Activated naive CD4-positive, alpha-beta T cell treated with anti-CD3 and anti-CD28 coated beads, Interleukin-2, amount 50 U/mL, for 72 hours (primary cell): ENCODE measurements around the gene ERMARD. TPM values are rescaled to one million over a fixed set of nuclear protein-coding genes. Genes with fewer than 3 reads are reported as not detected.

ENCODE experiments used
- ATAC-seq, 2 donors: fragments of 150-1000 bp; cut with Tn5 transposase; 2 replicates each; pipeline ENCODE4 v1.10.0; 2021; ENCODE audit warnings: mild to moderate bottlenecking in 2 of 2, moderate library complexity in 2 of 2
- DNase-seq, 2 donors: peaks; one replicate each; pipeline ENCODE4 v3.0.0; 2021 to 2022; ENCODE audit warnings: low spot score in 2 of 2
- H3K27ac Mint-ChIP-seq, 2 donors: one replicate each; pipeline ENCODE4 v1.8.0; 2022; ENCODE audit warnings: mild to moderate bottlenecking in 2 of 2, mixed read lengths in 2 of 2
- H3K36me3 Mint-ChIP-seq, 2 donors: one replicate each; pipeline ENCODE4 v1.8.0; 2022; ENCODE audit warnings: mixed read lengths in 2 of 2
- H3K9me3 Mint-ChIP-seq, 2 donors: one replicate each; pipeline ENCODE4 v1.8.0; 2022; ENCODE audit warnings: mixed read lengths in 2 of 2
- total RNA-seq, 2 donors: library from RNA; stranded (reverse); gene quantifications; one replicate each; pipeline ENCODE4 v1.2.3, GENCODE V29; 2022

The ERMARD gene
- total RNA-seq, 2 donors from 2014 or later = 15.2 to 35.5 TPM

DNA sequence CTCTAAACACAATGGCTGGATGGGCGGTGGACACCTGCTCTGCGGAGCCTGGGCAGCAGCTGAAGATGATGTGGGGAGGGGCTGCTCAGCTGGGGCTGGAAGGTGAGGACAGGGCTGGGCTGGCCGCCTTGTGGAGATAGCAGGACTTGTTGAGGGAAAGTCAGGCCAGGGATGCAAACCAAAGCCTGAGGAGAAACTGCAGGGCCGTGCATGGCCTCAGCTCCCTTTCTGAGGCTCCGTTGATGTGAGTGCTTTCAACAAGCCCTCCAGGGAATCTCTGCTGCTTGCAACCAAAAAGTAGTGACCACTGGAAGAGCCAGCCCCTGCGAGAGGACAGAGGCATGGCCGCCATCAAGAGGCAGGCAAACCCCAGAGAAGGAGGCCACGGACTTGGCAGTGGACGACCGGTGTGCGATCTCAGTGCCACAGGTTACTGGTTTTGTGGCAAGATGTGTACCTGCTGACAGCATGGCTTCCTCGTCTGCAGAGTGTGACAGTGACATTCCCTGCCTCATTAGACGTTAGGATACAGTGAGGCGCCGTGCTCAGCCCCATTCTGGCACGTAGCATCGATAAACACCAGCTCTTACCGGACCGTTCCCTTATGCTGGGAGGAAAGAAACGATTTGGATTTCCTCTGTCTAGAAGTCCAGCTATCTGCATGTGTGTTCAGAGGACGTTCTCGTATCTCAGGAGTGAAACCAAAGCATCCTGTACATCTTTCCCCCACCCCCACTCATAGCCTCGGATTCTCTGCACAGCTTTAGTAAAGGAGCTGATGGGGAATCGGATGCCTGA lies 37.9 kb downstream of the ERMARD start:
- DNase-seq (no peak), ATAC-seq (no peak)
- peaks cover 0 to 4% of the 10 kb centered on the region in 2 donors for H3K36me3 Mint-ChIP-seq
- H3K9me3 Mint-ChIP-seq = no peaks in the 10 kb centered on the region
- H3K27ac Mint-ChIP-seq = peak overlapping the region; percentile 29 to 69

- H3K9me3 Mint-ChIP-seq = no peaks in the 10 kb centered on the region
- ATAC-seq = peak; percentile 96
- peak; percentile 73 to 80 for DNase-seq
- peaks cover 0 to 4% of the 10 kb centered on the region in 2 donors for H3K36me3 Mint-ChIP-seq
- peak overlapping the region; percentile 29 to 69 for H3K27ac Mint-ChIP-seq
These were observed 38.8 kb downstream of the ERMARD start for GRCh38 chr6:169789944-169790927.

DNA sequence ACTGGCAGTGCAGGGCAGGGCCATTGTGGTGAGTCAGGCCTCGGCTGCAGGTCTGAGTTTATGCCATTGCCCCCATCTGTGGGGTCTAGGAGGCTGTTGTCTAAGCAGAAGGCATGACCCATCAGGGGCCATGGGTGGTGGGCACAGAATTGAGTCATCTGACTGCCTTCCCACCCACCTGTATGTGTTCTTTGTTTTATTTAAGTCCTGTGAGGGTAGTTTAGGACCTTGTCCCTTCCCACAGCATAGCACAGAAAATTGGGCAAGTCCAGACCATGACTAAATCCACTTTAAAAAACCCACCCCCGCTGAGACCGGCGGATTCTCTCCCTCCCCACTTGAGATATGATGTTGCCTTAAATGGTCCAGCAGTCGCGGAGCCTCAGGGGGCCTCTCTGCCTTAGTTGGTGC lies 40.3 kb downstream of the ERMARD start:
- no peak overlapping the region for H3K27ac Mint-ChIP-seq
- no peaks in the 10 kb centered on the region for H3K9me3 Mint-ChIP-seq
- H3K36me3 Mint-ChIP-seq = peaks cover 0 to 4% of the 10 kb centered on the region in 2 donors

GRCh38 chr6:169792306-169793015 lies 41.0 kb downstream of the ERMARD start:
- ATAC-seq (no peak), DNase-seq (peak in 1 of 2 donors; percentile 30)
- H3K36me3 Mint-ChIP-seq = peaks cover 0 to 4% of the 10 kb centered on the region in 2 donors
- no peak overlapping the region for H3K27ac Mint-ChIP-seq
- no peaks in the 10 kb centered on the region for H3K9me3 Mint-ChIP-seq

More for the DNA sequence above, 40.3 kb downstream of the ERMARD start:
- DNase-seq (peak in 1 of 2 donors; percentile 37), ATAC-seq (no peak)

GRCh38 chr6:169793408-169793807 lies 42.0 kb downstream of the ERMARD start:
- ATAC-seq (no peak), DNase-seq (peak in 1 of 2 donors; percentile 28)
- Mint-ChIP-seq H3K27ac (no peak overlapping the region), H3K9me3 (no peaks in the 10 kb centered on the region), H3K36me3 (peaks cover 0 to 4% of the 10 kb centered on the region in 2 donors)

DNA sequence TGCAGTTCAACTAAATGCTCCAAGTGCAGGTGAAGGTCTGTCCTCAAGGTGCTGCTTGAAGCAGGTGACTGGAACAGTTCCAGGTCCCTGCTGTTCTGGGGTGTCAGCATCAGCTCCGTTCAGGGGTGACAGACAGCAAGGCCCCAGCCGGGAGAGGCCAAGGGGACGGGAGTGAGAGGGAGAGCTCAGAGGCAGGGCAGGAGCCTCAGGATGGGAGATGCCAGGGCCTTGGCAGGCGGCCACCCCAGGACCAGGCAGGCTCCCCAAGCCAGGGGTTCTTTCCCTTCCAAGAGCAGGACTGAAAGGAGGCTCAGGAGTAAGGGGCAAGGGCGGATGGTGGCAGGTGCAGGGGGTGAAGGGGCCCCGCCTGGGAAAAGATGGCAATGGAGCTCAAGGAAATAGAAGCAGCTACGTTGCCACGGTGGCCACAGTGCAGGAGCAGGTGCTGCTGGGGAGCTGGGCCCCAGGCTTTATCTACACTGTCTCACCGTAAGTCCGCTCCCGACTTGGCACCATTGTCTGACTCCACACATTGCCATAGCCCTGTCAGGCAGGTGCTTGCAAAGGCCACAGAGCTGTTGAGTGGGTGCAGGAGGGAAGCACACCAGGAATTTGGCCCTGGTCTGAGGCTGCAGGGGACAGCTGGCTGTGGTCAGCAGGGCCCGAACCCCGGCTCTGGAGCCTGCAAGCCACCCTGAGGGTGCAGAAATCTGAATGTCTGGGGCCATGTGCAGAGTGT lies 43.1 kb downstream of the ERMARD start:
- Mint-ChIP-seq H3K36me3 (peaks cover 0 to 4% of the 10 kb centered on the region in 2 donors), H3K27ac (no peak overlapping the region), H3K9me3 (no peaks in the 10 kb centered on the region)
- DNase-seq (peak in 1 of 2 donors; percentile 51), ATAC-seq (no peak)

DNA sequence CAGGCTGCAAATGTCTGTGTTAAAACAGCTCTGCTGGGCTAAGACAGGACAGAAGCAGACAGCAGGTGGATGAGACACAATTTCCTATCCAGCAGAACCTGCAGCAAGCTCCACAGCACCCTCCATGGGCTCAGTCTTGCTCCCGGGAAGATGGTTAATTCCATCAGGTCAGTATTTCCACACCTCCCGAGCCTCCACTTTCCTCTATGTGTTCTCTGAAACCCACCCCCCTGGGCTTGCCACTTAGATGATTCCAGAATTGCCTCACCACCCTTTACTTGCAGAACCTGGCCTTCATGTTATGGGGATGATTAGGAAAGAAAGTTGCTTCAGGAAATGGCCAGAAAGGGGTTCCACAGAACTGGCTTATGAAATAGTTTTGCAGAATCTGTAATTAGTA lies 43.8 kb downstream of the ERMARD start:
- H3K27ac Mint-ChIP-seq = no peak overlapping the region
- H3K36me3 Mint-ChIP-seq = peaks cover 0 to 4% of the 10 kb centered on the region in 2 donors
- H3K9me3 Mint-ChIP-seq = no peaks in the 10 kb centered on the region
- ATAC-seq (no peak), DNase-seq (peak in 1 of 2 donors; percentile 28)

DNA sequence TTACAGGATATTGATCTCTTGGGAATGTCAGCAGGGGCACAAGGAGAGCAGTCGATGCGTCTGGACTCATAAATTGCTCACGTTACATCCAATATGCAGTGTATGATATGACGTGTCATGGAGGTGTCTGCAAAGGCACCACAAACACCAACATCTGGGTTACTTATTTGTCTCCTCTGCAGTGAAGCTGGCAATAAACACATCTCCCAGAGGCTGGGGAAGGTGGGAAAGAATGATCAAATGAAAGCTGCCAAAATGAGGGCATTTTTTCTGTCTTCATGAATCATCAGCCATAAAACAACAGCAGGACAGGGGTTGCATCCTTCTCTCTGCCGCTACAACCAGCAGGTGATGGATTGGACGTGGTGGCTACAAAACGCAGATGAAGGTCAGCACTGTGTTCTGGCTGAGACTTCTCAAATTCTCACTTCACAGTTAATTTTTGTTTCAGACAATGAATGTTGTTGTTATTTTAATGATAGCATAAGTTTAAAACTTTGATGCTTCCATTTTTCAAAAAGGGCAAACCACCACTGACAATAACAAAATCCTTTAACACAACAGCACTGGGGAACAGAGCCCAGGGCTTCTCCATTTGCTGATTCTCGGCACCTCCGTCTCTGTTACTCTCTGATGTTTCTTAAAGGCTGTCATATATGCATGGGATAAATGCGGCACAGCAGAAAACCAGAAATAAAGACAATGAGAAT lies 47.5 kb downstream of the ERMARD start:
- Mint-ChIP-seq H3K27ac (no peak overlapping the region), H3K9me3 (no peaks in the 10 kb centered on the region), H3K36me3 (no peaks in the 10 kb centered on the region)
- no peak for ATAC-seq
- DNase-seq = no peak

DNA sequence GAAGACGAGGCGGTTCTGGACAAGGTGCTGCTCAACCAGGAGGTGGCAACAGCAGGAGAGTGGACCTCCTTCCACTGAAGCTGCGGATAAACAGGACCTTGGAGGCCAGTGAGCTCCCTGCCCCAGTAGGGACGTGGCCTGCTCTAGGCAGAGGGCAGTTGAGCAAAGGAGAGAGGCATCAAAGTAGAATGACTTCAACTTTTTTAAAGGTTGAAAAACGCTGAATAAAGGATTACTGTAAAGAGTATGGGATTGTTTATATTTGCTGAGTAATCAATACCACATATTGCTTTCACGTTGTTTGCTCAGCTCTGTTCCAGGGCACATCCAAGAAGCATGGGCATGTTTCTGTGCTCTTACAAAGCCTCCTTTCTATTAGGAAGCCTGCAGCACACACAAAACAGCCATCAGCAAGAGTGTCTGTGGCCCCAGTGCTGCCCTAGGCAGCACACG lies 48.1 kb downstream of the ERMARD start:
- H3K9me3 Mint-ChIP-seq = no peaks in the 10 kb centered on the region
- DNase-seq (no peak), ATAC-seq (no peak)
- H3K27ac Mint-ChIP-seq = no peak overlapping the region
- H3K36me3 Mint-ChIP-seq = no peaks in the 10 kb centered on the region

DNA sequence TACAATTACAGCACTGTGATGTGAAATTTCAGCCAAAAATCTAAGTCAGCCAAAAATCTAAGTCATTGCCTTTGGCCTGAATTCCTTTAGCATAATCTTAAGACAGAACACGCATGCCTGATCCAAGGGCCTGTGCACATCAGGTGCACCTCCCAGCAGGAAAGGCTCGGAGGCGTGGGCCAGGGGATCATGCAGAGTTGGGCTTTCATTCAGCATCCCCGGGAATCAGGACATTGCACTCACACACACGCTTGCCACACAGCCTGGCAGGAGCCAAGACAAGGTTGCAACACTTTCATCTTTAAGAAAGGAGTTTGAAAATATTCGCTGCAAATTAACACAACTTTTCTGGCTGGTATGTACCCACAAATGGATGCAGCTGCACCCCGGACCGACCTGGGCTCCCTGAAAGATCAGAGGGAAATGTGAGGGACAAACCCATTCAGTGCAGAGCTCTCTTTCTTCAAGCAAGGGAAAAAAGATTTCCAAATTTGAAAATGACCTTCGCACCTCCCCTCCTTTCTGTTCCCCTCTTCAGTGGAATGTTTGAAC lies 48.8 kb downstream of the ERMARD start:
- DNase-seq = no peak
- peak in 1 of 2 donors; percentile 32 for ATAC-seq
- Mint-ChIP-seq H3K27ac (no peak overlapping the region), H3K36me3 (no peaks in the 10 kb centered on the region), H3K9me3 (no peaks in the 10 kb centered on the region)

DNA sequence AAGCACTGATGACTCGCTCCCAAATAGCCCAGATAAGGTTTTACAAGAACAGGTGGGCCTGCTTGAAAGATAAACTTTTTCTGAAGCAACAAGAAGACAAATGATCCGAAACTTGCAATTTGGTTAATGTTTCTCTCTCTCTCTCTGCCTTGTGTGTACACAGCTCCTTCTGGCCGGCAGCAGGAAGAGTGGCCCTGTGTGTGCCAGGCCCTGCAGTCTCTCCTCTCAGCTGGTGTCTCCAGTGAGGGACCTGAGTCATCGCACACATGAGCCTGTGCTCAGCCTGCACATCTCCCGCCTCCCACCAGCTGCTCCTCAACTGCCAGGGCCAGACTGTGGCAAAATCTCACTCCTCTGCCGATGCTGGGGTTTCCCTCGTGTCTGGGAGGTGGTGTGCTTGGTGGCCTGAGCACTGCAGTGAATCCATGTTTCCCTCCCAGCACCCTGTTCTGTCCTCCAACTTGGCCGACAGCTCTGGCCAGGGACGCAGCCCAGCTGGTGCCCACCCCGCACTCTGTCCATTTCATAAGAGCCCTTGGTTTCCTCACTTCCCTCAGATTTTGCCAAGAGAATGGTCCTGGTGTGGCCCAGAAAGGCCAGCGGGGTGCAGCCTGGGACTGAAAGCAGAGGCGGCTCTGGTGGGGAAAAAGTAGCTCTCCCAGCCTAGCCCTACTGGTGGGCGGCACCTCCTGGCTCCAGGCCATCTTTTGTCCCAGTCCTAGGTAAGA lies 49.4 kb downstream of the ERMARD start:
- DNase-seq (no peak), ATAC-seq (peak in 1 of 2 donors; percentile 58)
- no peaks in the 10 kb centered on the region for H3K9me3 Mint-ChIP-seq
- H3K27ac Mint-ChIP-seq = no peak overlapping the region
- no peaks in the 10 kb centered on the region for H3K36me3 Mint-ChIP-seq

GRCh38 chr6:169801396-169802160 lies 50.2 kb downstream of the ERMARD start:
- Mint-ChIP-seq H3K9me3 (no peaks in the 10 kb centered on the region), H3K36me3 (no peaks in the 10 kb centered on the region), H3K27ac (no peak overlapping the region)
- DNase-seq = no peak
- no peak for ATAC-seq

GRCh38 chr6:169802790-169803189 lies 51.4 kb downstream of the ERMARD start:
- DNase-seq (no peak), ATAC-seq (no peak)
- H3K36me3 Mint-ChIP-seq = no peaks in the 10 kb centered on the region
- no peak overlapping the region for H3K27ac Mint-ChIP-seq
- H3K9me3 Mint-ChIP-seq = no peaks in the 10 kb centered on the region

DNA sequence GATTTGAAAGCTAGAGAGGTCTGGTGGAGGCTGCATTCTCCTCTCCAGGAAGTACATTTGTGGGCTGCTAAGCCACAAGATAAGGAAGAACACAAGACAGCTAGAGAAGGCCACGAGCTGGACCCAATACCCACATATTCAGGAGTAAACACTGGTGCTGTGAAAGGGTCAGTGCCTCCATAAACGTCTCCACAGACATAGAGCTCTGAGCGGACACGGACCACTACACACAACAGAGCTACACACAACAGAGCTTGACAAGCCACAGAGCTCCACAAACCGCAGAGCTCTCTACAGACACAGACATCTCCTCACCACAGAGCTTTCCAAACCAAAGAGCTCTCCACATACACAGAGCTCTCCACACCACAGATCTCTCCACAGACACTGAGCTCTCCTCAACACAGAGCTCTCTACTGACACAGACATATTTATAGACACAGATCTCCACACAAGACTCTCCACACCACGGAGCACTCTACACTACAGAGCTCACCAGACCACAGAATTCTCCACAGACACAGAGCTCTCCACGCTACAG lies 51.9 kb downstream of the ERMARD start:
- Mint-ChIP-seq H3K27ac (no peak overlapping the region), H3K36me3 (no peaks in the 10 kb centered on the region), H3K9me3 (no peaks in the 10 kb centered on the region)
- ATAC-seq = peak; percentile 46 to 57
- no peak for DNase-seq
